Midbrain (tissue), 1 donor: Measurements from ENCODE around the gene TSGA10IP.
A peak's percentile ranks its signal among the peaks of the same experiment; 100 is the strongest.

ENCODE experiments used
- DNase-seq: peaks from one replicate; lab custom pipeline; 2025; lab: John Stamatoyannopoulos, UW

The TSGA10IP gene

GRCh38 chr11:65976216-65977176, 31.2 kb downstream of the TSGA10IP start:
- no peak for DNase-seq

GRCh38 chr11:65977621-65978390, 32.5 kb downstream of the TSGA10IP start:
- DNase-seq = no peak

- no peak for DNase-seq
These were observed 33.3 kb downstream of the TSGA10IP start for GRCh38 chr11:65978391-65979238.

GRCh38 chr11:65979261-65979759, 34.0 kb downstream of the TSGA10IP start:
- DNase-seq = no peak

- DNase-seq = no peak
These were observed 35.9 kb downstream of the TSGA10IP start for GRCh38 chr11:65981101-65981740.

- no peak for DNase-seq
These were observed 36.9 kb downstream of the TSGA10IP start for GRCh38 chr11:65981972-65982823.

- DNase-seq = no peak
These were observed 37.7 kb downstream of the TSGA10IP start for GRCh38 chr11:65982824-65983588.

- no peak for DNase-seq
These were observed 38.3 kb downstream of the TSGA10IP start for GRCh38 chr11:65983589-65983987.

GRCh38 chr11:65987336-65987735, 42.1 kb downstream of the TSGA10IP start:
- no peak for DNase-seq

- DNase-seq = peak; percentile 94
These were observed 43.7 kb downstream of the TSGA10IP start for GRCh38 chr11:65988791-65989592.

- DNase-seq = no peak
These were observed 46.8 kb downstream of the TSGA10IP start for GRCh38 chr11:65992056-65992455.

- no peak for DNase-seq
These were observed 52.0 kb downstream of the TSGA10IP start for GRCh38 chr11:65997286-65997685.

GRCh38 chr11:66001942-66002647, 56.8 kb downstream of the TSGA10IP start, which contains the start of the genes BANF1 and EIF1AD:
Gene BANF1 (plus strand): TSS chr11:66002503. CDS start chr11:66003251, 748 bp downstream.
Gene EIF1AD (minus strand): TSS chr11:66002157. CDS start chr11:66000389, 1,768 bp downstream.
- peak; percentile 98 for DNase-seq

GRCh38 chr11:66002648-66003225, 57.5 kb downstream of the TSGA10IP start:
- DNase-seq = no peak

GRCh38 chr11:66003291-66003690, 58.0 kb downstream of the TSGA10IP start:
- no peak for DNase-seq

- no peak for DNase-seq
These were observed 58.9 kb downstream of the TSGA10IP start for GRCh38 chr11:66004186-66004585.

- no peak for DNase-seq
These were observed 61.0 kb downstream of the TSGA10IP start for GRCh38 chr11:66006134-66006890.
